Measurements from ENCODE around the gene FUCA2.

DNA sequence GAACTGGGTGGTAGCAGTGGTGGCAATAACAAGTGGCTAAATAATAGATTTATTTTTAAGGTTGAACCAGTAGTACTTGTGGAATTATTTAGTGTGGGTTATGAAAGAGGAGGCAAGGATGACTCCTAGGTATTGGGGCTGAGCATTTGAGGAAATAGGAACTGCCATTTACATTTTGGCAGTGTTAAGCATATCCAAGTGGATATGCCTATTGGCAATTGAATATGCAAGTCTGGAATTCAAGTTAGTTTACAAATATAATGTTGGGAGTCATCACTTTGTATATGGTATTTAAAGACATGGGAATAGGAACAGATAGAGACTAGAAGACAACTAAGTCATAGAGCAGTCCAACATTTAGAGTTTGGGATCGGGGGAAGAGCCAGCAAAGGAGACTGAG is 35.0 kb downstream of the FUCA2 start:
- TF ChIP-seq POLR2A (IDR thresholded peaks at IDR 0.05): no peak
- TF ChIP-seq, protein P1, sequence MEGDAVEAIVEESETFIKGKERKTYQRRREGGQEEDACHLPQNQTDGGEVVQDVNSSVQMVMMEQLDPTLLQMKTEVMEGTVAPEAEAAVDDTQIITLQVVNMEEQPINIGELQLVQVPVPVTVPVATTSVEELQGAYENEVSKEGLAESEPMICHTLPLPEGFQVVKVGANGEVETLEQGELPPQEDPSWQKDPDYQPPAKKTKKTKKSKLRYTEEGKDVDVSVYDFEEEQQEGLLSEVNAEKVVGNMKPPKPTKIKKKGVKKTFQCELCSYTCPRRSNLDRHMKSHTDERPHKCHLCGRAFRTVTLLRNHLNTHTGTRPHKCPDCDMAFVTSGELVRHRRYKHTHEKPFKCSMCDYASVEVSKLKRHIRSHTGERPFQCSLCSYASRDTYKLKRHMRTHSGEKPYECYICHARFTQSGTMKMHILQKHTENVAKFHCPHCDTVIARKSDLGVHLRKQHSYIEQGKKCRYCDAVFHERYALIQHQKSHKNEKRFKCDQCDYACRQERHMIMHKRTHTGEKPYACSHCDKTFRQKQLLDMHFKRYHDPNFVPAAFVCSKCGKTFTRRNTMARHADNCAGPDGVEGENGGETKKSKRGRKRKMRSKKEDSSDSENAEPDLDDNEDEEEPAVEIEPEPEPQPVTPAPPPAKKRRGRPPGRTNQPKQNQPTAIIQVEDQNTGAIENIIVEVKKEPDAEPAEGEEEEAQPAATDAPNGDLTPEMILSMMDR (IDR thresholded peaks at IDR 0.05): no peak
